BLaER1 (cell line): Measurements from ENCODE around the gene UHMK1.
A peak's percentile ranks its signal among the peaks of the same experiment; 100 is the strongest.
"Not testable (repeated sequence)": the region's sequence is repeated elsewhere in the genome, so short reads cannot be mapped to it uniquely, and the experiment has no call there.

ENCODE experiments used
- H3K27ac ChIP-seq: shearing (Covaris generic); formaldehyde crosslinking; 2 replicates; pipeline ENCODE4 v1.8.1; 2022
- H3K27me3 ChIP-seq: shearing (Covaris generic); formaldehyde crosslinking; 2 replicates; pipeline ENCODE4 v1.8.1; 2022
- H3K36me3 ChIP-seq: shearing (Covaris generic); formaldehyde crosslinking; 2 replicates; pipeline ENCODE4 v1.8.1; 2022
- H3K4me1 ChIP-seq: shearing (Covaris generic); formaldehyde crosslinking; 2 replicates; pipeline ENCODE4 v1.8.1; 2022
- H3K4me2 ChIP-seq: shearing (Covaris generic); formaldehyde crosslinking; 2 replicates; pipeline ENCODE4 v1.8.1; 2022
- H3K4me3 ChIP-seq: shearing (Covaris generic); formaldehyde crosslinking; 2 replicates; pipeline ENCODE4 v1.8.1; 2022
- H3K9ac ChIP-seq: shearing (Covaris generic); formaldehyde crosslinking; 2 replicates; pipeline ENCODE4 v1.8.1; 2022
- H3K9me3 ChIP-seq: shearing (Covaris generic); formaldehyde crosslinking; 2 replicates; pipeline ENCODE4 v1.8.1; 2022
- H4K20me1 ChIP-seq: shearing (Covaris generic); formaldehyde crosslinking; 2 replicates; pipeline ENCODE4 v1.8.1; 2022
- Cebpa-rat ChIP-seq: shearing (Covaris generic); IDR thresholded peaks from 2 replicates; pipeline ENCODE4 v1.8.1; 2022

Gene UHMK1, protein sequence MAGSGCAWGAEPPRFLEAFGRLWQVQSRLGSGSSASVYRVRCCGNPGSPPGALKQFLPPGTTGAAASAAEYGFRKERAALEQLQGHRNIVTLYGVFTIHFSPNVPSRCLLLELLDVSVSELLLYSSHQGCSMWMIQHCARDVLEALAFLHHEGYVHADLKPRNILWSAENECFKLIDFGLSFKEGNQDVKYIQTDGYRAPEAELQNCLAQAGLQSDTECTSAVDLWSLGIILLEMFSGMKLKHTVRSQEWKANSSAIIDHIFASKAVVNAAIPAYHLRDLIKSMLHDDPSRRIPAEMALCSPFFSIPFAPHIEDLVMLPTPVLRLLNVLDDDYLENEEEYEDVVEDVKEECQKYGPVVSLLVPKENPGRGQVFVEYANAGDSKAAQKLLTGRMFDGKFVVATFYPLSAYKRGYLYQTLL

DNA sequence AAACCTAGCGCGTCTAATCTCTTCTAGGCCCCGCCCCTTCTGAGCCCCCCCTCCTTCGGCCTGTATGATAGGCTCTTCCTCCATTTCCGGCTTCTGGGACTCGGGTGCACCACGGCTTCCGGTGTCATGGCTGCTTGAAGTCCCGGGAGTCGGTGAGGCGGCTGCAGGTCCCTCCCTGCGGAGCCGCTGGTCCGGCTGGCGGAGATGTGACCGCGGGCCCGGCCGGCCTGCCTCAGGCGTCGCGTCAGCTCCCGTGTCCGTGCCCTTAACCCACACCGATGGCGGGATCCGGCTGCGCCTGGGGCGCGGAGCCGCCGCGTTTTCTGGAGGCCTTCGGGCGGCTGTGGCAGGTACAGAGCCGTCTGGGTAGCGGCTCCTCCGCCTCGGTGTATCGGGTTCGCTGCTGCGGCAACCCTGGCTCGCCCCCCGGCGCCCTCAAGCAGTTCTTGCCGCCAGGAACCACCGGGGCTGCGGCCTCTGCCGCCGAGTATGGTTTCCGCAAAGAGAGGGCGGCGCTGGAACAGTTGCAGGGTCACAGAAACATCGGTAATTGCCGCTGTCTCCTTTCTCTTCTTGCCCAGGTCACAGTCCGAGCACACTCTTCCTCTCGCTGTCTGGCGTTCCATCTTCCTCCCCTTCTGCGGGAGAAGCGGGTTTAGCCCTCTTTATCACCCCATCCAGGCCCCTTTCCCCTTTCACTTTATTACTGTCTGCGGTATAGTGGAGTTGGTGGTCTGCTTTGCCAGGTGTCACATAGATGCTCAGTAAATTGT lies at the start of gene UHMK1:
Gene UHMK1 (plus strand): TSS at position 96 of the 773 bp plus-strand sequence. CDS start 183 bp downstream, at position 279.
- Histone ChIP-seq H3K4me3 (peak within 1 kb of the TSS; percentile 92), H3K27me3 (no peaks in the 10 kb centered on the region), H3K4me2 (peak within 1 kb of the TSS; percentile 83), H3K27ac (peak within 1 kb of the TSS; percentile 96), H3K36me3 (peaks cover 32% of the 10 kb centered on the region), H3K9me3 (no peaks in the 10 kb centered on the region), H3K4me1 (peaks cover 25% of the 10 kb centered on the region), H3K9ac (peak within 1 kb of the TSS; percentile 97), H4K20me1 (peaks cover 50% of the 10 kb centered on the region)
- TF ChIP-seq Cebpa-rat: no peak

DNA sequence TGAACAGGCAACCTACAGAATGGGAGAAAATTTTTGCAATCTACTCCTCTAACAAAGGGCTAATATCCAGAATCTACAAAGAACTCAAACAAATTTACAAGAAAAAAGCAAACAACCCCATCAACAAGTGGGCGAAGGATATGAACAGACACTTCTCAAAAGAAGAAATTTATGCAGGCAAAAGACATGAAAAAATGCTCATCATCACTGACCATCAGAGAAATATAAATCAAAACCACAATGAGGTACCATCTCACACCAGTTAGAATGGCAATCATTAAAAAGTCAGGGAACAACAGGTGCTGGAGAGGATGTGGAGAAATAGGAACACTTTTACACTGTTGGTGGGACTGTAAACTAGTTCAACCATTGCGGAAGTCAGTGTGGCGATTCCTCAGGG lies 43.3 kb upstream of the UHMK1 start:
- H3K4me3 ChIP-seq, H3K9ac ChIP-seq, H3K9me3 ChIP-seq, H3K27ac ChIP-seq, H3K4me2 ChIP-seq, H3K27me3 ChIP-seq, H4K20me1 ChIP-seq, H3K36me3 ChIP-seq, H3K4me1 ChIP-seq: not testable (repeated sequence)

DNA sequence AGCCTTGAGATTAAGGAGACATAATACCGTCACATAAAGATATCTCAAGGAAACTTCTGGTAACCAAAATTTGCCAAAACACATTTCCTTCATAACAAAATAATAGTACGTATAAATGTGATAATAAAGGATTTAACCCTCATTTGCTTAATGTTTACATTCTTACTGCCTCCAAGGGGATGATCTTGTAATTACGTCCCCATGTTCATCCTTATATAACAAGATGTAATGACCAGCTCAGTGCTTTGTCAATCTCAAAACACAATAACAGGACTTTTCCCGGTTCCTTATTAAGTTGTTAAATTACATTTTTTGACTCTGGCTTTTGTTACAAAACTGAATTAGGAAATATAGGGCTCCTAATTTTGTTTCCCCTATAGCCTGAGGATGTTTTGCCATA lies 41.3 kb upstream of the UHMK1 start:
- H3K9me3 ChIP-seq: no peaks in the 10 kb centered on the region
- H3K27ac ChIP-seq: no peak overlapping the region
- H3K27me3 ChIP-seq: no peaks in the 10 kb centered on the region
- H3K4me3 ChIP-seq: no peak overlapping the region
- H3K36me3 ChIP-seq: no peaks in the 10 kb centered on the region
- no peaks in the 10 kb centered on the region for H3K4me1 ChIP-seq
- no peak for TF ChIP-seq Cebpa-rat
- no peak overlapping the region for H3K4me2 ChIP-seq
- no peaks in the 10 kb centered on the region for H4K20me1 ChIP-seq
- H3K9ac ChIP-seq: no peak overlapping the region

DNA sequence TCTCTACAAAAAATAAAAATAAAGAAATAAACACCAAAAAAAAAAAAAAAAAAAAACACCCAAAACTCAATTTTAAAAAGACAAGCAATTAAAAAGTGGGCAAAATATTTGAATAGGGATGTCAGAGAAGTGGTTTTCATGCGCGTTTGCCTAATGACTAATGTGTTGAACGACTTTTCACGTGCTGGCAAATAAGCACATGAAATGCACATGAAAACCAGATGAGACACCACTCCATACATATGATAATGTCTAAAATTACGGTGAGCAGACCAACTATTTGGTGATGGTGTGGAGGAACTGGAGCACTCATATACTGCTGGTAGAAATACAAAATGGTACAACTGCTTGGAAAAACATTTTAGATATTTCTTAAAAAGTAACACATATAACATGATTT lies 39.4 kb upstream of the UHMK1 start:
- Histone ChIP-seq H3K27ac (no peak overlapping the region), H3K4me2 (no peak overlapping the region), H3K9me3 (no peaks in the 10 kb centered on the region), H3K4me1 (no peaks in the 10 kb centered on the region), H3K4me3 (no peak overlapping the region), H3K27me3 (no peaks in the 10 kb centered on the region), H3K36me3 (no peaks in the 10 kb centered on the region), H4K20me1 (no peaks in the 10 kb centered on the region), H3K9ac (no peak overlapping the region)
- no peak for TF ChIP-seq Cebpa-rat

DNA sequence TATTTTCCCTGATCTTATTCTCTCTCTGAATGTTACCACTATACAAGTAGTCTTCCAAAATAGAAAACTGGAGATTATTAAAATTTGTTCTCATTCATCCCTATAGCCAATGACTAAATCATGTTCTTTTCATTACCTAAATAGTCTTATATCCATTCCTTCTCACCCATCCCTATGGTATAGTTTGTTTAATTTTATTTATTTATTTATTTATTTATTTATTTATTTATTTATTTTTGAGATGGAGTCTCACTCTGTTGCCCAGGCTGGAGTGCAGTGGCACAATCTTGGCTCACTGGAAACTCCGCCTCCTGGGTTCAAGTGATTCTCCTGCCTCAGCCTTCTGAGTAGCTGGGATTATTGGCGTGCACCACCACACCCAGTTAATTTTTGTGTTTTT lies 35.2 kb upstream of the UHMK1 start:
- not testable (repeated sequence) for H4K20me1 ChIP-seq, H3K4me2 ChIP-seq, H3K36me3 ChIP-seq, H3K9me3 ChIP-seq, H3K4me1 ChIP-seq, H3K27me3 ChIP-seq, H3K4me3 ChIP-seq, H3K9ac ChIP-seq, H3K27ac ChIP-seq

DNA sequence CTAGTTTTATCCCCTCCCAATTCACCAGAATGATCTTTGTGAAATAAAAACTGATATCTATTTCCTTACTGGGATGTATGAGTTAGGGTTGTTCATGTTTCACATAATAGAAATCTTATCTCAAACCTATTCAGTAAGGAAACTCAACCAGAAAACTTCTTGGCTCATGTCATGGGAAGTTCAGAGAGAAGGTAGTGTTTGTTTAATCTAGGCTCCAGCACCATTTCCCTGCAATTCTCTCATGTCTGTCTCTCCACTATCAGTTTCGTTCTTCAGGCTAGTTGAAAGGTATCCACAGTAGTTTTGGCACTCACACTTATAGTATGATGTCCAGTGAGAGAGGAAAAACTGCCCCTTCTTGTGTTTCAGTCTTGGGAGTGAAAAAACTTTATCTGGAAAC lies 34.6 kb upstream of the UHMK1 start:
- H3K27me3 ChIP-seq: no peaks in the 10 kb centered on the region
- H3K4me2 ChIP-seq: no peak overlapping the region
- H3K36me3 ChIP-seq: no peaks in the 10 kb centered on the region
- no peak overlapping the region for H3K9ac ChIP-seq
- H3K9me3 ChIP-seq: peaks cover 5% of the 10 kb centered on the region; the same call in 1 of the 2 replicates
- no peak overlapping the region for H3K4me3 ChIP-seq
- H3K27ac ChIP-seq: no peak overlapping the region
- no peaks in the 10 kb centered on the region for H4K20me1 ChIP-seq
- no peak for TF ChIP-seq Cebpa-rat
- no peaks in the 10 kb centered on the region for H3K4me1 ChIP-seq

DNA sequence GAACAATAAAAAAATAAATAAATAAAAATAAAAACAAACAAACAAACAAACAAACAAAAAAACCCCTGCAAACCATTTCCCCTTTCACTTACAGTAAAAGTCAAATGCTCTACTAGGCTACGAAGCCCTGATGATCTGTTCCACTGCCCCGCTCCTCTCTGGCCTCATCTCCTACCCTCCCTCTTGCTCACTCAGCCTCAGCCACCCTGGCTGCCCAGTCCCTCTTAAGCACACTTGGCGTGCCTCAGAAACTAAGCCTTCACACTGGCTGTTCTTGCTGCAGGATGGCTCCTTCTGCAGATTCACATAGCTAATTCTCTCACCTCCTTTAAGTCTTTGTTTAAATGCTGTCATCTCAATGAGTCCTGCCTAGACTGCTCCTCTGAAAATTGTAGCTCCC lies 30.8 kb upstream of the UHMK1 start:
- Histone ChIP-seq H3K36me3 (no peaks in the 10 kb centered on the region), H3K27me3 (no peaks in the 10 kb centered on the region), H3K4me2 (no peak overlapping the region), H3K9me3 (peaks cover 5% of the 10 kb centered on the region; the same call in 1 of the 2 replicates), H4K20me1 (no peaks in the 10 kb centered on the region), H3K4me1 (no peaks in the 10 kb centered on the region), H3K9ac (no peak overlapping the region), H3K4me3 (no peak overlapping the region), H3K27ac (no peak overlapping the region)
- no peak for TF ChIP-seq Cebpa-rat

DNA sequence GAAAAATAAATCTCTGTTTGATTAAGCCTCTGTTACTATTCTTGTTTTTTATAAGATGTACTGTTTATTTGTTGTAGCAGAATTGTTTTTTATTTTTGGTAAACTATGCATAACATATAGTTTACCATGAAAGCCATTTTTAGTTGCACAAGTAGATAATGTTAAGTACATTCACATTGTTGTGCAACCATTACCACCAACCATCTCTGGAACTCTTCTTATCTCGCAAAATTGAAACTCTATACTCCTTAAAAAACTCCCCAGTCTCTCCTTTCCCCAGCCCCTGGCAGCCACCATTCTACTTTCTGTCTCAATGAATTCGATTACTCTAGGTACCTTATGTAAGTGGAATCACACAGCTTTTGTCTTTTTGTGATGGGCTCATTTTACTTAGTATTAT lies 27.4 kb upstream of the UHMK1 start:
- no peaks in the 10 kb centered on the region for H3K36me3 ChIP-seq
- H3K27ac ChIP-seq: no peak overlapping the region
- no peak for TF ChIP-seq Cebpa-rat
- no peaks in the 10 kb centered on the region for H4K20me1 ChIP-seq
- H3K9ac ChIP-seq: no peak overlapping the region
- H3K9me3 ChIP-seq: peaks cover 3% of the 10 kb centered on the region; the same call in 1 of the 2 replicates
- no peak overlapping the region for H3K4me3 ChIP-seq
- H3K4me1 ChIP-seq: no peaks in the 10 kb centered on the region
- no peak overlapping the region for H3K4me2 ChIP-seq
- no peaks in the 10 kb centered on the region for H3K27me3 ChIP-seq

DNA sequence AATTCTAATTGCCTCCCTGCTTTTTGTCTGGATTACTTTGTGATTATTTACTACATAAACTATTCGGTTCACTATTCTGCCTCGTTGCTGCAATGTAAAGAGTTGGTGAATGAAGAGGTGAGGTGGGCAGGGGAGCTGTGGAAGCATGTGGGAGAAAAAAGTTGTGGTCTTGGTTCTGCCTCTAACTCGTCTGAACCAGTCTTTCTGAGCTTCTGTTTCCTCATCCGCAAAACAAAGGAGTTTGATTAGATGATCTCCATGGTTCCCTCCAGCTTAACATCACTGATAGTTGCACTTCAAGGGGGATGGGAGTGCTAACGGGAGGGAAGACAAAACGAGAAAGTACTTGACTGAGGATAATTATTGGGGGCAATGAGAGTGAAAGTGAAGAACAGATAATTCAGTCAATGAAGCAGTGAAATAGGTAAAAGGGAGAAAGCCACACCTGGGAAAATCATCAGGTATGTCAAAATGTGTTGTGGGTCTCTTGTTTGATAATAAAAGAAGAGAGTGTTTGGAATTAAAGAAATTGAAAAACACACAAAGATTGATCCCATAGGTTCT lies 26.2 kb upstream of the UHMK1 start:
- no peaks in the 10 kb centered on the region for H3K4me1 ChIP-seq
- H3K36me3 ChIP-seq: no peaks in the 10 kb centered on the region
- H3K9me3 ChIP-seq: peaks cover 13% of the 10 kb centered on the region
- no peak overlapping the region for H3K4me2 ChIP-seq
- no peak overlapping the region for H3K9ac ChIP-seq
- H4K20me1 ChIP-seq: no peaks in the 10 kb centered on the region
- no peak overlapping the region for H3K4me3 ChIP-seq
- TF ChIP-seq Cebpa-rat: no peak
- H3K27me3 ChIP-seq: no peaks in the 10 kb centered on the region
- no peak overlapping the region for H3K27ac ChIP-seq

DNA sequence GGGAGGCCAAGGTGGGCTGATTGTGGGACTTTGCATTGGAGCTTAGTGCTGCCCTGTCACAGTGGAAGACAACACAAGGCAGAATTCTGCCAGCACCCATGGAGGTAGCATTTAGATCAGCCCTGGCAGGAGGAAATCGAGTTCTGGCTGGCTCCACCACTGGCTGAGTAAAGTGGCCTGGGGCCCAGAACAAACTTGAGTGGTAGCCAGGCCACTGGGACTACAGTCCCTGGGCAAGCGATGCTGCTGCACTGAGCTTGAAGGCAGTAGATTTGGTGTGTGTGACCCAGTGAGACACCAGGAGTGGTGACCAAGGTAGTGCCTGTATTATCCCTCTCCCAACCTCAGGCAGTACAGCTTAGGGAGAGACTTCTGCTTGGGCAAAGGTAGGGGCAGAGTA lies 22.5 kb upstream of the UHMK1 start:
- Histone ChIP-seq H3K36me3 (no peaks in the 10 kb centered on the region), H3K27me3 (no peaks in the 10 kb centered on the region), H3K27ac (no peak overlapping the region), H3K4me2 (no peak overlapping the region), H3K9ac (no peak overlapping the region), H3K4me1 (no peaks in the 10 kb centered on the region), H3K4me3 (no peak overlapping the region), H4K20me1 (no peaks in the 10 kb centered on the region), H3K9me3 (peaks cover 25% of the 10 kb centered on the region)
- TF ChIP-seq Cebpa-rat: no peak
